Upper lobe of left lung (tissue), 4 donors: ENCODE results near the gene ITGB7.

Experiments used
- POLR2A ChIP-seq, 4 donors: fragments of 450-650 bp; IDR thresholded peaks; one replicate each; pipeline ENCODE4 v1.5.1; 2016 to 2017; ENCODE audit warnings: antibody characterized with exemption in 4 of 4, mild to moderate bottlenecking in 2 of 4
- POLR2AphosphoS5 ChIP-seq, 2 donors: sonication (generic); formaldehyde crosslinking; IDR thresholded peaks; one replicate each; pipeline ENCODE4 v1.5.1; 2017; ENCODE audit warnings: antibody characterized with exemption in 2 of 2
- TF ChIP-seq, protein P1 (sequence below), 6 experiments: fragments of 450-650 bp in 4 of 6; fragments of 200-600 bp in 2 of 6; sonication (generic) in 2 of 6; IDR thresholded peaks; one replicate each; pipeline ENCODE4 v1.5.1; 2016 to 2019; ENCODE audit warnings: antibody characterized with exemption in 6 of 6

DNA sequence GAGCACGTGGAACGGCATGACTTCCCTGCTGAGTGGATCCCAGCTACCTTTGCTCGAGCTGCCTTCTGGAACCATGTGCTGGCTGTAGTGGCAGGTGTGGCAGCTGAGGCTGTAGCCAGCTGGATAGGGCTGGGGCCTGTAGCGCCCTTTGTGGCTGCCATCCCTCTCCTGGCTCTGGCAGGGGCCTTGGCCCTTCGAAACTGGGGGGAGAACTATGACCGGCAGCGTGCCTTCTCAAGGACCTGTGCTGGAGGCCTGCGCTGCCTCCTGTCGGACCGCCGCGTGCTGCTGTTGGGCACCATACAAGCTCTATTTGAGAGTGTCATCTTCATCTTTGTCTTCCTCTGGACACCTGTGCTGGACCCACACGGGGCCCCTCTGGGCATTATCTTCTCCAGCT, 46.2 kb upstream of the ITGB7 start:
- TF ChIP-seq, protein P1, sequence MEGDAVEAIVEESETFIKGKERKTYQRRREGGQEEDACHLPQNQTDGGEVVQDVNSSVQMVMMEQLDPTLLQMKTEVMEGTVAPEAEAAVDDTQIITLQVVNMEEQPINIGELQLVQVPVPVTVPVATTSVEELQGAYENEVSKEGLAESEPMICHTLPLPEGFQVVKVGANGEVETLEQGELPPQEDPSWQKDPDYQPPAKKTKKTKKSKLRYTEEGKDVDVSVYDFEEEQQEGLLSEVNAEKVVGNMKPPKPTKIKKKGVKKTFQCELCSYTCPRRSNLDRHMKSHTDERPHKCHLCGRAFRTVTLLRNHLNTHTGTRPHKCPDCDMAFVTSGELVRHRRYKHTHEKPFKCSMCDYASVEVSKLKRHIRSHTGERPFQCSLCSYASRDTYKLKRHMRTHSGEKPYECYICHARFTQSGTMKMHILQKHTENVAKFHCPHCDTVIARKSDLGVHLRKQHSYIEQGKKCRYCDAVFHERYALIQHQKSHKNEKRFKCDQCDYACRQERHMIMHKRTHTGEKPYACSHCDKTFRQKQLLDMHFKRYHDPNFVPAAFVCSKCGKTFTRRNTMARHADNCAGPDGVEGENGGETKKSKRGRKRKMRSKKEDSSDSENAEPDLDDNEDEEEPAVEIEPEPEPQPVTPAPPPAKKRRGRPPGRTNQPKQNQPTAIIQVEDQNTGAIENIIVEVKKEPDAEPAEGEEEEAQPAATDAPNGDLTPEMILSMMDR (IDR thresholded peaks at IDR 0.05), result no peak
- TF ChIP-seq POLR2AphosphoS5 (IDR thresholded peaks at IDR 0.05) (no peak), POLR2A (IDR thresholded peaks at IDR 0.05) (no peak)
